ENCODE data around the gene ARHGAP26.
"Not testable (repeated sequence)": the region's sequence is repeated elsewhere in the genome, so short reads cannot be mapped to it uniquely, and the experiment has no call there.

Gene ARHGAP26

DNA sequence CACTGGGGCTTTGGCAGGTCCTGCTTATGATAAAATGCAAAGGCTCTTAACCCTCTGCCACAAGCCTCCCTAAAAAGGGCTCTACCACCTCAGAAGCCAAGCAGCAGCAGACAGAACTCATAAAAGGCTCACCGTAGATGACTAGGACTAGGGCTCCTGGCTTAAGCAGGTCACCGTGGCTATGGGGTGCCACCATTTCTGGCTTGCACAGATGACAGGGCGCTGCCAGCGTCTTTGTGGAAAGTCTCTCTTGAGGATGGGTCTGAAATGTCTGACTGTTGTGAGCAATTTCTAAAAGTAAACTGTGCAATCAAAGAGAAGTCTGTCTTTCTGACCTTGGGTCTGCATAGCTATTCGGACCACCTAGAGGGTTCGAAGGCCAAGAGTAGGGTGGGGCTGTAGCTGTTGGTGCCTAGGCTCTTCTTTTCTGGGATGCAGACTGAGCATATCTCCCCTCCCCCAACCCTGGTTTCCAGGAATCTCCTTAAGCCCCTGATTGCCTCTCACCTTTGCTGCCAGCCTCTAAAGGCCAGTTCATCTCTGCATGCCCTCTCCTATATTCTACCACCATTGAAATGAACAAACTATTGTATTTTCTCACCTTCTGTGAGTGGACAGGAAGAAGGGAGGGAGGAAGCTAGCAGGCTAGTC lies 307.4 kb downstream of the ARHGAP26 start:
- no peak for DNase-seq (ENCODE audit: low read depth in 4 of 4, low spot score in 1 of 4)

- DNase-seq (ENCODE audit: low read depth in 4 of 4, low spot score in 1 of 4) = no peak
Measured at GRCh38 chr5:143078313-143078712, 308.1 kb downstream of the ARHGAP26 start.

- no peak for DNase-seq (ENCODE audit: low read depth in 4 of 4, low spot score in 1 of 4)
Measured at GRCh38 chr5:143078971-143079370, 308.8 kb downstream of the ARHGAP26 start.

GRCh38 chr5:143080407-143080806 lies 310.2 kb downstream of the ARHGAP26 start:
- DNase-seq (ENCODE audit: low read depth in 4 of 4, low spot score in 1 of 4) = no peak

DNA sequence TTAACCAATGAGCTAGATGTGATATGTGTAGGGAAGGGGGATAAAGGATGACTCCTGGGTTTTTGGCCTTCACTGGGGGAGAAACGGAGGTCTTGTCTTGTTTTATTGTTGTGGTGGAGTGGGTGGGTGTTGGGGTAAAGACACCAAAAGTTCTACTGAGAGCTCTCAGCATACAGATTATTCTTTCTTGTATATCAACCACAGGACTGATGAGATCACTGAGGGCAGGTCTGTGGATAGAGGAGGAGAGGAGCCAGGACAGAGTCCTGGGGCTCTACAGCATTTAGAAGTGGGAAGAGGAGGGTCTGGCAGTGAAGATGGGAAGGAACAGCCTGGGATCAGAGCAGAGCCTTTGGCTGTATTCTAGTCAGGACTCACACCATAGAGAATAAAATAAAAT lies 310.8 kb downstream of the ARHGAP26 start:
- DNase-seq (ENCODE audit: low read depth in 4 of 4, low spot score in 1 of 4) = no peak

DNA sequence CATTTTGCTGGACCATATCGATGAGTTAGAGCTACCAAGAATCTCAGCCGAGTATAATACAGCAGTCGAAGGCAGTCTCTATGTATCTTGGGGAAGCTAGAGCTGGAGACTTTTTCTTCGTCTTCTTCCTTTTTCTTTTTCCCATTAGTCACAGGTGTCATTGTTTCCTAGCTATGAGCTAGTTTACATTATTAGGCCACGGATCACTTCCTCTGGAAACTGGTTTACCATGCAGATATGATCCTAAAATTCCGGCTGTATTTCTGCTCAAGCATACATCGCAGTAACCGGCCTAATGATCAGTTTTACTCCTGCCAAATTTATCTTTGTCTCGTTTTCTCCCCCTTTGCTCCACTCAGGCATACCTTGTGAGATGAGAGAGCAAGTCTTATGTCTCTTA lies 312.8 kb downstream of the ARHGAP26 start:
- no peak for DNase-seq (ENCODE audit: low read depth in 4 of 4, low spot score in 1 of 4)

DNA sequence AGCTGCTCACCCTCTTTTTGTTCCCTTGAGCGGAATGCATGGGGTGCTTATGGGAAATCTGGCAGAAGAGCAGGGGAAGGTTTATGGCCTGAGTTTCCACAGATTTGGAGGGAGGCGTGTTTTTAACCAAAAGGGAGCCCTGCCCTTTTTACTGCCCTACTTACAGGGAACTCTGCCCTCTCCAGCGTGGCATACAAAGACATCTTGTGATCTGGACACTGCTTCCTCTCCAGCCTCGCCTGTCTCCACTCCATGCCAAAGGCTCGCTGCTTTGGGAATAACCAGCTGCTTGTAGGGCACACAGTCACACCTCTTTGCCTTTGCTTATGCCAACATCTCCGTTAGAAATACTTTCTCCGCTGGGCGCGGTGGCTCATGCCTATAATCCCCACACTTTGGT lies 314.2 kb downstream of the ARHGAP26 start:
- DNase-seq (ENCODE audit: low read depth in 4 of 4, low spot score in 1 of 4) = no peak

GRCh38 chr5:143085319-143085917 lies 315.2 kb downstream of the ARHGAP26 start:
- DNase-seq (ENCODE audit: low read depth in 4 of 4, low spot score in 1 of 4) = no peak

DNA sequence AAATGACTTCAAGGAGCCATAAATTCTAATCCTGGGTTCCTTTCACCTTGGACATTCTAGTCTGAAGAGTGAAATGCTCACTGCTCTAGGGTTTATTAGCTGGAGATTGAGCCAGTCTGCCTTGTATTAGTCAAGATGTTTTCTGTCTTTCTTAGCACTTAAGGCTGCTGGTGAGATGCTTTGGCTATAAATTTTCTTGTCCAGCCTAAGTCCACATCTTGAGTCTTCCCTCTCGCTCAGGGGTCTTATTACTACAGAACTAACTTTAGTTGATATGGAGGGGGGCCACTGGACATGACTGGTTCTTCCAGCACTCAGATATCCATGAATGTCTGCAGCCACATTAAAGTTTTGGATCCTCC lies 316.4 kb downstream of the ARHGAP26 start:
- DNase-seq (ENCODE audit: low read depth in 4 of 4, low spot score in 1 of 4) = no peak

DNA sequence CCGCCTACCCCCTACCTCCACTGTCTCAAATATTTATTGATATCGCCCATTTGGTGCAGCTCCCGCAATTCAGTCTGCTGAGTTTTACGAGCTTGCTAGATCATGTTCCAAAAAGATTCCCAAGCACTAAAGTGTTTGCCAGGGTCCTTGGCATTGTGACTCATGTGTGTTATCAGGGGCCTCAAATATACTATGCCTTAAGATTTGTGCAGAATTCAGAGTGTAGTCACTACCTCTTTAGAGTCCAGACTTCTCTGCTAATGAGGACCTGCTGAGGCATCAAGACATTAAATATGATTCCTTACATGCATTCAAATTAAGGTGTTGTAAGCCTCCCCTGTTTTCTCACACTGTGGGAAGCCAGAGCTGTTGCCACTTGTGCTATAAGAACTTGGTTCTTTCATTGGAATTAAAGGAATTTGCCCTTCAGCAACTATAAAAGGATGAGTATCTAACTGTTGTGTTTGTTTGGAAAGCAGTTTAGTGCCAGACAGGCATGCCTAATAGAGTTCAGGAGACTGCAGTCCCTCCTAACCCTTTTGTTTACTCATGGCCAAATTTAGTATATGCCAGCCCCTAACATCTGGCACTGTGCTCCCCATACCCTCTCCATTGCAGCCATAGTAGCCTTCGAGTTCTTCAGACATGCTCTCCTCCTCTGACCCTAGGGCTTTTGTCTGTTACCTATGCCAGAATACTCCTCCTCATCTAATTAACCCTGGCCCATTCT lies 316.9 kb downstream of the ARHGAP26 start:
- DNase-seq (ENCODE audit: low read depth in 4 of 4, low spot score in 1 of 4) = no peak

GRCh38 chr5:143088702-143089101 lies 318.5 kb downstream of the ARHGAP26 start:
- not testable (repeated sequence) for DNase-seq (ENCODE audit: low read depth in 4 of 4, low spot score in 1 of 4)

DNA sequence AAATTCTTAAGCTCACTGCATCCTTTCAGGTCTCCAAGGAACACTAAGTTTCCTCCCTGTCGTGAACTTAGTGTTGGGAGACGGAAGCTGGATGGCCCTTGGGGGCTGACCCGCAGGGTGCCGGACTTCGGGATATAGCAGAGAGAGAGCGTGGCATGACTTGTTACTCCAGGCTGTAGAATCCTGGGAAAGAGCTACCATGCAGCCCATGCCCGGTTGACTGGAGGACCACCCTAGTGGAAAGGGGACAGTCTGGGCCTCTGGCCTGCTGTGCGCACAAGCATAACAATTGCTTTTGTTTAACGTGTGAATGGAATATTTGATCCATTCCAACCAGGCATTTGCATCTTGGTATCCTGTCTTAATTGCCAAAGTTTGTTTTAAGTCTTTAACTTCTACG lies 319.9 kb downstream of the ARHGAP26 start:
- DNase-seq (ENCODE audit: low read depth in 4 of 4, low spot score in 1 of 4) = not testable (repeated sequence)

DNA sequence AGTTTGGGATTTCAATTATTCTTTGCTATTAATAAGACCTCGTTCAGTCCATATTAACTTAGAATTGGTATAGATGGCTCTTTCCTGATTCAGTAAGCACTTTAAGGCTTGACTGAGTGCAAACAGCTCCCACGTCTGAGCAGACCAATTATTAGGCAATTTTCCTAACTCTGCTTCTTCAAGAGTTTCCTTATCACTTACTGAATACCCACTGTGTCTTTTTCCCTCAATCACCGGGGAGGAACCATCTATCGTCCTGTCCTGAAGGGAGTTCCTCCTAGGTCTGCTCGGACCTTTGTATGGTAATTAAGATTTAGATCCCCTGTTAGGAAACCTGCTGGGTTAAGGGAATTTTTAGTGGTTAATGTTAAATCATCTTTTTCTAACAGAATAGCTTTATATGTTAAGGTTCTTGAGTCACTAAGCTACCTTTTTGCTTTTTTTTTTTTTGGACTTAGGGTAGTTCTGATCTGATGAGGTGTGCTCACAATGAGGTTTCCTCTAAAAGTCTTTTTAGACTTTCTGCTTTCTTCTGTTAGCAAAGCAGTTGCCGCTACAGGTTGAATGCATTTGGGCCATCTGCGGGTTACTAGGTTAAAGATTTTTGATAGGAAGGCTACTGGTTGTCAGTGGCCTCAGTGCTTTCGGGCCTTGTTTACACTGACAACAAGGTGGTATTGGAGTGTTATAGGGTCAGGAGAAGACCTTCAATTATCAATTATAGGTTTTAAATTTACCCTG lies 322.7 kb downstream of the ARHGAP26 start:
- DNase-seq (ENCODE audit: low read depth in 4 of 4, low spot score in 1 of 4) = not testable (repeated sequence)

DNA sequence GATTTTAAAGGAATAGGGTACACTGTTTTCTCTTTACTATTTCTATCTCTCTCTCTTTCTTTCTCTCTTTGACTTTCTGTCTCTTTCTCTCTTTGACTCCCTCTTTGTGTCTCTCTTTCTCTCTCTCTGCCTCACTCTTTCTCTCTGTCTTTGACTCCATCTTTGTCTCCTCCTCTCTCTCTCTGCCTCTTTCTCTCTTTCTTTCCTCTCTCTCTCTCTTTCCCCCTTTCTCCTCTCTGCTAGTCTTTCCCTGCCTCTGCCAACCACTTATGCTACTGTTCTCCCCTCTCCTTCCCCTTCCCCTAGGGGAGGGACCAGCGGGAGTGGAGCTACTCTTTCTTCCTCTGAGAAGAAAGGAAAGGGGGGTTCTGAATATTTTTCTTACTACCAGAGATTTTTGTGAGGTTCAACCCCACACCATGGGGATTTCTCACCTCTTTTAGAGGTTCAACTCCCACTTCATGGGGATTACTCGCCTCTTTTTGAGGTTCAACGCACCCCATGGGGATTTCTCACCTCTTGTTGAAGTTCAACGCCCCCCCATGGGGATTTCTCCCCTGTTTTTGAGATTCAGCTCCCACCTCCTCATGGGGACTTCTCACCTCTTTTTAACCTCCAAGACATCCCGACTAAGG lies 323.4 kb downstream of the ARHGAP26 start:
- DNase-seq (ENCODE audit: low read depth in 4 of 4, low spot score in 1 of 4) = no peak

DNA sequence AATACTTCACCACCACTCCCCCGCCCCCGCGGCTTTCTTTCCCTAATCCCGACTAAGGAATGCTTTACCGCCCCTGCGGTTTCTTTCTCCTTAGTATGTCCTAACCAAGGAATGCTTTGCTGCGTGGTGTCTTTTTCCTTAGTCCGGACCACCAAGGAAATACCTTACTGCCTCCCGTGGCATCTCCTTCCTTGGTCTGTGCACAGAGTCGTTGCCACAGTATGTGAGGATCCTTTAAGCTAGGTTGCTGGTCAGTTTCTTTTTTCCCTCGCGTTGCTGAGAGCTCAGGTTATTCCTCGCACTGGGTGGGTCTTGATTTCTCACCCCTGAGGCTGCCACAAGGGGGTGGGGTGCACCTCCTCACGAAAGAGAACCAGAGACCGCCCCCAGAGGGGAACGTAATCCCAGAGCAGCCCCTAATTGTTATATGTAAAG lies 323.9 kb downstream of the ARHGAP26 start:
- no peak for DNase-seq (ENCODE audit: low read depth in 4 of 4, low spot score in 1 of 4)

GRCh38 chr5:143094608-143095007 lies 324.4 kb downstream of the ARHGAP26 start:
- DNase-seq (ENCODE audit: low read depth in 4 of 4, low spot score in 1 of 4) = not testable (repeated sequence)

DNA sequence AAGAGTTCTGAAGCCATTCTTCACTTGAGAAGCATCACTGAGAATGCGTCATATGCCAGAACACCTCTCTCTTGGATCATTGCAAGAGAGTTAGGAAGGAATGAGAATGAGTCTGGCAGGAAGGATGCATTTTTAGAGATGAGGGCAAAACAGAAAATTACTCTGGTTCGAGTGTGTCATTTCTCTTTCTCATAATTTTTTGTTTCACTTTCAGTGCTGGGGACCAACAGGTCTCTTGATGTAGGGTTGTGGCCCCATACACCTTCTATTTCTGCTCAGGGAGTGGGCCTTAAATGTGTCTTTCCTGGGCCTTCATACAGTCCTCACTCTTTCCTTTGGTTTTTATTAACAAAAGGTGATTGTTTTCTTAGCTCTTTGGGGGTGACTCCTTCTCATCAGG lies 330.9 kb downstream of the ARHGAP26 start:
- DNase-seq (ENCODE audit: low read depth in 4 of 4, low spot score in 1 of 4) = no peak

GRCh38 chr5:143101725-143102386 lies 331.7 kb downstream of the ARHGAP26 start:
- peak in 2 of 4 experiments; percentile 23 to 45 for DNase-seq (ENCODE audit: low read depth in 4 of 4, low spot score in 1 of 4)

- no peak for DNase-seq (ENCODE audit: low read depth in 4 of 4, low spot score in 1 of 4)
Measured at GRCh38 chr5:143102411-143102810, 332.2 kb downstream of the ARHGAP26 start.

DNA sequence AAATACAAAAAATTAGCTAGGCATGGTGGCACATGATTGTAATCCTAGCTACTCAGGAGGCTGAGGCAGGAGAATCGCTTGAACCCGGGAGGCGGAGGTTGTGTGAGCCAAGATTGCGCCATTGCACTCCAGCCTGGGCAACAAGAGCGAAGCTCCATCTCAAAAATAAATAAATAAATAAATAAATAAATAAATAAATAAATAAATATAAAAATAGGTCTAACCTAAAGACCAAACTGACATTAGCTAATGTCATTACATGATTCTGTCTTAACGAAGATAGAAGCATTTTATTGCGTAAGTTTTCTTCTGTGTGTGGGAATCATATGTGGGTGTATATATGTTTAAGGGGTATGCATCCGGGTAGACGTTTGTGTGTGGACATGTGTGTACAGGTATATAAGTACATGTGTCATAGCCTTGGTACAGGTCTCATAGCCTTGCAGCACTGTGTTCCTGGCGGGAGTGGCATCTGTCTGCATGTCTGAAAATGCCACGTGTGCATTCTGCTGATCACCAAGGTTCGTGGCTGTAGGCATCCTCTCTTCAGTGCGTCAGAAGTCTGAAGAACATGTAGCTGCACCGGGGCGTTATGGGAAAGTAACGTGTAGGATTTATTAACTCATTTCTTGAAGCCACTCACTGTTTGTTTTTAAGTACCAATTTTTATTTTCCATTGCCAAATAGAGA lies 335.2 kb downstream of the ARHGAP26 start:
- DNase-seq (ENCODE audit: low read depth in 4 of 4, low spot score in 1 of 4) = no peak
